Mesenchymal stem cell (in vitro differentiated cells and primary cell): ENCODE data around the gene GPC1.

Experiments used
- DNase-seq: peaks from one replicate; pipeline ENCODE4 v3.0.0-alpha.2; 2013
- H2AFZ ChIP-seq: one replicate; pipeline ENCODE4 v1.6.1; 2013; ENCODE audit warnings: low read depth, mild to moderate bottlenecking, control low read depth, inconsistent platforms, low read length, moderate library complexity
- H2AK5ac ChIP-seq: 2 replicates; pipeline ENCODE4 v1.6.1; 2013; ENCODE audit warnings: low read length, moderate library complexity, mild to moderate bottlenecking, inconsistent platforms; ENCODE audit not compliant: severe bottlenecking
- H2BK120ac ChIP-seq: one replicate; pipeline ENCODE4 v1.6.1; 2013; ENCODE audit warnings: low read depth, mild to moderate bottlenecking, inconsistent platforms, low read length, moderate library complexity
- H2BK12ac ChIP-seq, 2 experiments: one replicate each; pipeline ENCODE4 v1.6.1; 2013; ENCODE audit warnings: inconsistent platforms in 2 of 2, low read length in 2 of 2, mild to moderate bottlenecking in 2 of 2, moderate library complexity in 2 of 2, control low read depth in 1 of 2
- H2BK15ac ChIP-seq: one replicate; pipeline ENCODE4 v1.6.1; 2013; ENCODE audit warnings: mild to moderate bottlenecking, low read depth, inconsistent platforms; ENCODE audit not compliant: poor library complexity, severe bottlenecking
- H2BK5ac ChIP-seq: 2 replicates; pipeline ENCODE4 v1.6.1; 2013; ENCODE audit warnings: low read depth, mild to moderate bottlenecking, low read length, control low read depth, inconsistent platforms; ENCODE audit not compliant: poor library complexity, severe bottlenecking
- H3K14ac ChIP-seq, 2 experiments: one replicate each; pipeline ENCODE4 v1.6.1; 2013; ENCODE audit warnings: inconsistent platforms in 2 of 2, low read length in 2 of 2, control low read depth in 1 of 2, mild to moderate bottlenecking in 1 of 2, moderate library complexity in 1 of 2
- H3K18ac ChIP-seq, 2 experiments: one replicate each; pipeline ENCODE4 v1.6.1; 2013; ENCODE audit warnings: inconsistent platforms in 2 of 2, low read length in 2 of 2, control low read depth in 1 of 2, low read depth in 1 of 2, mild to moderate bottlenecking in 1 of 2
- H3K23ac ChIP-seq, 2 experiments: one replicate each; pipeline ENCODE4 v1.6.1; 2013; ENCODE audit warnings: inconsistent platforms in 2 of 2, low read length in 2 of 2, mild to moderate bottlenecking in 2 of 2, moderate library complexity in 2 of 2, control low read depth in 1 of 2
- H3K27ac ChIP-seq: 2 replicates; pipeline ENCODE4 v1.5.1; 2013; ENCODE audit warnings: mild to moderate bottlenecking, moderate library complexity, low read length, control low read depth, inconsistent platforms; ENCODE audit not compliant: poor library complexity, severe bottlenecking
- H3K27me3 ChIP-seq, 2 experiments: 2 replicates each; pipeline versions ENCODE4 v1.6.1 to v1.7.0; 2013; ENCODE audit warnings: low read length in 2 of 2, mild to moderate bottlenecking in 2 of 2, moderate library complexity in 2 of 2, control low read depth in 1 of 2, inconsistent platforms in 1 of 2; ENCODE audit not compliant: control insufficient read depth in 1 of 2, insufficient read depth in 1 of 2
- H3K36me3 ChIP-seq, 2 experiments: 2 replicates each; pipeline versions ENCODE4 v1.6.1 to v1.7.0; 2013; ENCODE audit warnings: low read length in 2 of 2, control low read depth in 1 of 2, inconsistent platforms in 1 of 2, low read depth in 1 of 2, mild to moderate bottlenecking in 1 of 2; ENCODE audit not compliant: insufficient read depth in 2 of 2, control insufficient read depth in 1 of 2
- H3K4ac ChIP-seq, 2 experiments: one replicate each; pipeline ENCODE4 v1.6.1; 2013; ENCODE audit warnings: inconsistent platforms in 2 of 2, low read length in 2 of 2, mild to moderate bottlenecking in 2 of 2, moderate library complexity in 2 of 2, control low read depth in 1 of 2, low read depth in 1 of 2
- H3K4me1 ChIP-seq: 2 replicates; pipeline ENCODE4 v1.6.1; 2013; ENCODE audit warnings: low read depth, low read length, control low read depth; ENCODE audit not compliant: control insufficient read depth, insufficient read depth
- H3K4me2 ChIP-seq: 2 replicates; pipeline ENCODE4 v1.6.1; 2013; ENCODE audit warnings: low read length, mild to moderate bottlenecking, inconsistent platforms; ENCODE audit not compliant: poor library complexity, severe bottlenecking
- H3K4me3 ChIP-seq, 2 experiments: 2 replicates each; pipeline versions ENCODE4 v1.5.1 to v1.7.0; 2013; ENCODE audit warnings: low read length in 2 of 2, mild to moderate bottlenecking in 2 of 2, control low read depth in 1 of 2, low read depth in 1 of 2; ENCODE audit not compliant: insufficient read depth in 1 of 2
- H3K79me1 ChIP-seq: replicated peaks from 2 replicates; pipeline ENCODE4 v1.6.1; 2013; ENCODE audit warnings: mild to moderate bottlenecking, control low read depth, low read length, inconsistent platforms; ENCODE audit not compliant: poor library complexity, severe bottlenecking
- H3K9ac ChIP-seq: 2 replicates; pipeline ENCODE4 v1.7.0; 2013; ENCODE audit warnings: mild to moderate bottlenecking, low read length, moderate library complexity
- H3K9me3 ChIP-seq: 2 replicates; pipeline ENCODE4 v1.7.0; 2013; ENCODE audit warnings: mild to moderate bottlenecking, low read length; ENCODE audit not compliant: control insufficient read depth
- H4K8ac ChIP-seq: one replicate; pipeline ENCODE4 v1.6.1; 2013; ENCODE audit warnings: inconsistent platforms, mild to moderate bottlenecking, low read length, moderate library complexity
- H4K91ac ChIP-seq: one replicate; pipeline ENCODE4 v1.6.1; 2013; ENCODE audit warnings: mild to moderate bottlenecking, low read length, inconsistent platforms
- WGBS: methylation state at CpG from one replicate; pipeline ENCODE4 v1.1.7; 2013; ENCODE audit warnings: mixed read lengths; 5-methylcytosine and 5-hydroxymethylcytosine counted together

Gene GPC1

DNA sequence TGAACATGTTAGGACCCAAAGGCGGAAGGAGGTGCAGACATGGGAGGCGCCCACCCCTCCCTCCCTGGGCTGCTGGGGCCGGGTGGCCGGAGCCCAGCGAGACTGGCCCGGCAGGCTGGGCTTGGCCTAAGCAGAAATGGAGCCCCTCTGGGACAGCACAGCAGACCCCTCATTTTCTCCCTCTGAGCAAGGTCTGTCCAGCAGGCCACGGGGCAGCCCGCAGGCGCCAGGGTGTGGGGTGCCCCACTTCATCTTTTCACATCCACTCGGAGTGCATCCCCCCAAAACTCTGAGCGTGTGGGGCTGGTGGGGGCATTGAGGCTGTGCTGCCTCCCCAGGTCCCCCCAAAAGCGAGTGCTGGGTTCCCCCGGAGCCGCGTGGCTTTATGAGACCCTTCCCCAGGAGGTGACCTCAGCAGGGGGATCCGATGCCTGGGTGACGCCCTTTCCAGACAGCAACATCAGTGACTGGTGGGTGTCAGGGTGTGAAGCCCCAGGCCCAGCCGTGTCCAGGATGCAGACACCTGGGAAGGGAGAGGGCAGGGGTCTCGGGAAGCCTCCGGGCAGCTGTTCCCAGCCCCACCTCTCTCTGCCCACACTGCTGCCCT, 36.7 kb upstream of the GPC1 start:
- Histone ChIP-seq H3K9ac (no peak overlapping the region), H3K27me3 (peaks cover 5 to 38% of the 10 kb centered on the region in 2 experiments), H3K4me1 (peaks cover 2% of the 10 kb centered on the region), H2AFZ (no peak overlapping the region), H2BK120ac (no peak overlapping the region), H2BK15ac (peak overlapping the region; percentile 54), H3K4ac (no peak overlapping the region), H3K4me2 (no peak overlapping the region), H3K18ac (no peak overlapping the region), H3K14ac (no peak overlapping the region), H3K36me3 (no peaks in the 10 kb centered on the region), H3K4me3 (no peak overlapping the region), H4K8ac (no peak overlapping the region), H3K79me1 (no peaks in the 10 kb centered on the region), H3K27ac (no peak overlapping the region), H3K9me3 (no peaks in the 10 kb centered on the region), H2BK12ac (no peak overlapping the region), H4K91ac (no peak overlapping the region), H3K23ac (no peak overlapping the region), H2BK5ac (peak overlapping the region; percentile 39), H2AK5ac (no peak overlapping the region)
- WGBS: 78% methylated on average over 19 of the region's 20 CpGs
- DNase-seq: no peak

DNA sequence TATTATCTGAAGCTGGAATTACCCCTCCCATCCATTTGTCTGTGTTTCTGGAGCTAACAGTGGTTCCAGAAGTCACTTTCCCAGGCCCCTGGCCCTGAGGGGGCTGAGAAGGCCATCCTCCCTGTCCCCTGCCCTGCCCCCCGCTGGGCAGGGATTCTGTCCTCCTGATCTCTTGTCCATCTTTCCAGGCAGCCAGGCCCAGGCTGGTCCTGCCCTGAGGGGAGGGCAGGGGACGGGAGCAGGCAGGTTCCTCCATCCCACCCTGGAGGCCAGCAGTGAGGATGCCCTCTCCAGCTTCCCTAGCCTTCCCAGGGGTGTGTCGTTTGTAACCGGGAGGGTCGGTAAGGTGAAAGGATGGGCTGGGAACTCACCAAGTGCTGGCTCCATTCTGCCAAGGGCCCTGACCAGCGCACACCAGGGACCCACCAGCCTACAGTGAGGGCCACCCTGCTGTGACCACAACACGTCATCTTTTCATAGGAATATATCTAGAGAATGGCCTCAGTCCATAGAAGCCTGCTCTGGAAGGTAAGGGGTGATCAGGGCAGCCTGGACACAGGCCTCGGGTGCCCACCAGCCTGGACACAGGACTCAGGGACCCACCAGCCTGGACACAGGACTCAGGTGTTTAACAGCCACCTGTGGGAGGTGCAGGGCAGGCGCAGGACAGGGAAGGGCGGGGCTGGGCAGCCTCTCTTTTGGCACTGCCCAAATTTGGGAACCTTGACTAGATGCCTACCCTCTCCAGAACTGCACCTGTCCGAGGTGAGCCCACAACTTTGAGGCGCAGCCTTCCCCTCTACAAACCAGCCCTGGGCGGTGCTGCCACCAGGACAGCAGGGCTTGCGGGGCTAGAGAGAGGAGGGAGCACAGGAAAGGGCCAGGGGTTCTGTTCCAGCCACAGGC, 35.8 kb upstream of the GPC1 start:
- H2BK5ac ChIP-seq: no peak overlapping the region
- DNase-seq: no peak
- no peak overlapping the region for H3K4ac ChIP-seq
- no peak overlapping the region for H3K4me2 ChIP-seq
- no peak overlapping the region for H3K27ac ChIP-seq
- H2BK12ac ChIP-seq: no peak overlapping the region
- H3K23ac ChIP-seq: no peak overlapping the region
- H3K18ac ChIP-seq: no peak overlapping the region
- no peak overlapping the region for H3K14ac ChIP-seq
- H3K79me1 ChIP-seq: no peaks in the 10 kb centered on the region
- no peaks in the 10 kb centered on the region for H3K9me3 ChIP-seq
- H3K9ac ChIP-seq: no peak overlapping the region
- H2BK15ac ChIP-seq: no peak overlapping the region
- no peak overlapping the region for H2AK5ac ChIP-seq
- no peak overlapping the region for H3K4me3 ChIP-seq
- H2BK120ac ChIP-seq: no peak overlapping the region
- H4K8ac ChIP-seq: peak overlapping the region; percentile 21
- WGBS: 85% methylated on average over 14 of the region's 14 CpGs
- H3K27me3 ChIP-seq: peaks cover 5 to 43% of the 10 kb centered on the region in 2 experiments
- no peak overlapping the region for H2AFZ ChIP-seq
- no peaks in the 10 kb centered on the region for H3K4me1 ChIP-seq
- no peaks in the 10 kb centered on the region for H3K36me3 ChIP-seq
- H4K91ac ChIP-seq: no peak overlapping the region

- Histone ChIP-seq H3K4me1 (no peaks in the 10 kb centered on the region), H3K27me3 (peaks cover 5 to 39% of the 10 kb centered on the region in 2 experiments), H2AK5ac (no peak overlapping the region), H2BK15ac (no peak overlapping the region), H3K27ac (no peak overlapping the region), H3K4ac (no peak overlapping the region), H3K23ac (no peak overlapping the region), H4K91ac (no peak overlapping the region), H3K14ac (no peak overlapping the region), H3K4me2 (no peak overlapping the region), H2BK12ac (no peak overlapping the region), H3K79me1 (no peaks in the 10 kb centered on the region), H3K36me3 (no peaks in the 10 kb centered on the region), H3K4me3 (no peak overlapping the region), H2BK120ac (no peak overlapping the region), H2AFZ (no peak overlapping the region), H2BK5ac (no peak overlapping the region), H3K18ac (no peak overlapping the region), H4K8ac (peak overlapping the region; percentile 21), H3K9me3 (no peaks in the 10 kb centered on the region), H3K9ac (no peak overlapping the region)
- no peak for DNase-seq
- WGBS: 85% methylated on average over 20 of the region's 22 CpGs
These were observed 34.9 kb upstream of the GPC1 start for GRCh38 chr2:240400371-240401161.

DNA sequence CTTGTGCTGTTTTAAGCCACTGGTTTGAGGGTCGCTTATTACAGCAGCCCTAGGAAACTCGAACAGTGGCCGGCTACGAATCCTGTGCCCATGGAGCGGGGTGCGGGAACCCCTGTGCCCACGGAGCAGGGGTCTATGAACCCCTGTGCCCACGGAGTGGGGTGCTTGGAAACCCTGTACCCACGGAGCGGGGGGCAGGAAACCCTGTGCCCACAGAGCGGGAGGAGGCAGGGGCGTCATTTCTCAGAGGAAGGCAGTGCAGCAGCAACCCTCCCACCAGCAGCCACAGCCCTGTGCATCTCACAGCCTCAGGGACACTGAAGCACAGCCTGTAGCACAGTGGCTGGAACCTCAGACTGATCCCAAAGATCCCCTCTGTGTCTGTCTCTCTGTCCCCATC, 34.2 kb upstream of the GPC1 start:
- Histone ChIP-seq H3K79me1 (no peaks in the 10 kb centered on the region), H3K18ac (no peak overlapping the region), H3K9me3 (no peaks in the 10 kb centered on the region), H2AFZ (no peak overlapping the region), H3K14ac (no peak overlapping the region), H3K4me1 (no peaks in the 10 kb centered on the region), H2BK15ac (no peak overlapping the region), H3K27me3 (peaks cover 5 to 39% of the 10 kb centered on the region in 2 experiments), H3K27ac (no peak overlapping the region), H3K23ac (no peak overlapping the region), H3K36me3 (no peaks in the 10 kb centered on the region), H3K4me2 (no peak overlapping the region), H3K9ac (no peak overlapping the region), H2AK5ac (no peak overlapping the region), H4K91ac (no peak overlapping the region), H4K8ac (no peak overlapping the region), H3K4me3 (no peak overlapping the region), H3K4ac (no peak overlapping the region), H2BK5ac (no peak overlapping the region), H2BK120ac (no peak overlapping the region), H2BK12ac (no peak overlapping the region)
- no peak for DNase-seq
- WGBS: 87% methylated on average over 12 of the region's 12 CpGs
